Measurements from ENCODE around the gene RDH12.
"Not testable (repeated sequence)": the region's sequence is repeated elsewhere in the genome, so short reads cannot be mapped to it uniquely, and the experiment has no call there.

RDH12 gene

GRCh38 chr14:67701492-67701891 lies at the start of gene RDH12:
Gene RDH12 (plus strand): TSS chr14:67701886. CDS start chr14:67722643, 20,757 bp downstream.
- DNase-seq: not testable (repeated sequence)

GRCh38 chr14:67652189-67652588 lies 49.5 kb upstream of the RDH12 start:
- no peak for DNase-seq

DNA sequence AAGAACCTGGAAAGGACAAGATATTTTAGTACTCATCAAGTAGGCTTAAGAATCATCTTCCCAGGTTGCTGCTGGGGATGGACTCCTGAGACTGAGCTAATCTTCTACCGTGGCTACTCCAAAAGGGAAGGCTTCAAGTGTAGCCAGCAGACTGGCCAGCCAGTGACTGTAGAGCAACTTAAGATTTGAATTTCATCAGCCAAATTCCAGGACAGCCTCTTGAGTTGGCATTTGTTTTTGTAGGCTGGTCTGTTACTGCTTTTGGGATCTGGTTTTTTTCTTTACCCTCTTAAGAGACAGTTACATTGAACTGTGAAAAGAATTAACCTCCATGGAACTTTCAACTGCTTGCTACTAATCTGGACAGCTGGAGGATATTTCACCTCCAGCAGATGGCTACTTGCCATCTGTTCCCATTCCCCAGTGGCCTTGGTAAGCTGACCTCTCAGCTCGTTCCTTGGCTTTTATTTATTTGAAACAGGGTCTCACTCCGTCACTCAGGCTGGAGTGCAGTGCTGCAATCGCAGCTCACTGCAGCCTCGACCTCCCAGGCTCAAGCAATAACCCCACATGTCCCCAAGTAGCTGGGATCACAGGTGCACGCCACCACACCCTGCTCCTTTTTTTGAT lies 47.9 kb upstream of the RDH12 start:
- DNase-seq: no peak

GRCh38 chr14:67663633-67664032 lies 38.1 kb upstream of the RDH12 start:
- DNase-seq: no peak

- DNase-seq: no peak
Observed at GRCh38 chr14:67665868-67666267, 35.8 kb upstream of the RDH12 start.

DNA sequence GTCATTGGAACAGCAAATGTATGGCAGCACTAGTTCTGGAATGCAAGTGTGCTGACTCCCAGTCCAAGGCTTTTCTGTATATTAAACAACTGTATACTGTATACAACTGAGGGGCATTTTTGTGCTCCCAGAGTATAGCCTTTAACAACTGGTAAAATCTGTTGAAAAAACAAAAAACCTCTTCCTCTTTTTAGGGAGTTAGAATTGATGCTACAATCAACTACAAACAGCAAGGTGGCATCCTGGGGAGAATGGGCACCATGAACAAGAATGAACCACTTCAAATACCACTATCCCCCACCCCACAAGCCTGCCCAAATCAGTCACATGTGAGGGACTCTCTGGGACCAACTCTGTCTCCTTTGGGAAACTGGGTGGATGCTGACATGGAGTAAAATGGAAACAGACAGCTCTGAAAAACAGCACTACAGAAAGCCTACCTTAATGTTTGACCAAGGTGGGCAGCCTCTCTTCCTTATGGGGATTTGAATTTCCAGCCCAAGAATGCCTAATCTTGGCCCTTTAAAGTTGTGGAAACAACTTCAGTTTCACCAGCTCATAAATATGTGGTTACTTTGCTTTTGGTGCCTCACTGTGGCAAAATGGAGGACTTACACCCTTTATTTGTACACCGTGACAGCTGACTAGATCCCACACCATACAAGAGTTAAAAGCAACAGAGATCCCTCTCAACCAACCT lies 34.8 kb upstream of the RDH12 start:
- DNase-seq: no peak

- DNase-seq: no peak
Observed at GRCh38 chr14:67668559-67668958, 33.1 kb upstream of the RDH12 start.

- DNase-seq: no peak
Observed at GRCh38 chr14:67673451-67673850, 28.2 kb upstream of the RDH12 start.

- peak; percentile 67 to 71 for DNase-seq
Observed at GRCh38 chr14:67674139-67674479, 27.6 kb upstream of the RDH12 start.

DNA sequence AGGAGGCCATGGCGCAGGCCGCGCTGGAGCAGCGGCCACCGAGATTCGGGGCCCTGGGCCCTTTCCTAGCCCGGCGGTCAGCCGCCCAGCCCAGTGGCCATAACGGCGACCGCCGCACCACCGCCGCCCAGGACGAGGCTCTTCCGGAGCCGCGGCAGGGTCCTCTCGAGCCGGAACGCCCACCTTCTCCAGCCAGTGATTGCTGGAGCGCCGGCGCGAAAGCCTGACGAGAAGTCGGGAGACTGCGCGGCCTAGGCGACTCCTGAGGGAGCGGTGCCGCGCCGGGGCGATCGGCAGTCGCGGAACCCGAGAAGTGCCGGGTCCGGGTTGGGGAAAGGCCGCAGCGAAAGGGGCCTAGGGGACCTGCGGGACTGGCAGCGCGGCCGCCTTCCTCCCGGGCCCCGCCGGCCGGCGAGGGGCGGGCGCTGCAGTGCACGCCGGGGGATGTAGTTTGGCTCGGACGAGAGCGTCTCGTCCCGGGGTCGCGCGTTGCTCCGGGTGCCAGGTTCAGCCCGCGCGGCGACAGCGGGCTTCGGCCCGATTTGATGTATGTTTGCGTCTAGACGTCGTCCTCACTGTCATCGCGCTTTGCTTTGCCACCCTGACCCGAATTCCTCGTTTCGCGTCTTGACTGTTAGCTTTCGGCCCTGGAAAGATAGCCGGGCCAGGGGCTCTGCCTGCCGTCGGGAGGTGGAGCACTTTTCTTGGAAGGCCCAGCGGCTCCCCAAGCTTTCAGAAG lies 27.0 kb upstream of the RDH12 start, which contains the start of gene VTI1B:
Gene VTI1B, minus strand, starts transcription at position 153 of the 739 bp plus-strand sequence. Its CDS starts 143 bp downstream, at position 10.
- peak; percentile 77 to 79 for DNase-seq

GRCh38 chr14:67675219-67675582 lies 26.5 kb upstream of the RDH12 start:
- DNase-seq: no peak

- DNase-seq: no peak
Observed at GRCh38 chr14:67679006-67679405, 22.7 kb upstream of the RDH12 start.

DNA sequence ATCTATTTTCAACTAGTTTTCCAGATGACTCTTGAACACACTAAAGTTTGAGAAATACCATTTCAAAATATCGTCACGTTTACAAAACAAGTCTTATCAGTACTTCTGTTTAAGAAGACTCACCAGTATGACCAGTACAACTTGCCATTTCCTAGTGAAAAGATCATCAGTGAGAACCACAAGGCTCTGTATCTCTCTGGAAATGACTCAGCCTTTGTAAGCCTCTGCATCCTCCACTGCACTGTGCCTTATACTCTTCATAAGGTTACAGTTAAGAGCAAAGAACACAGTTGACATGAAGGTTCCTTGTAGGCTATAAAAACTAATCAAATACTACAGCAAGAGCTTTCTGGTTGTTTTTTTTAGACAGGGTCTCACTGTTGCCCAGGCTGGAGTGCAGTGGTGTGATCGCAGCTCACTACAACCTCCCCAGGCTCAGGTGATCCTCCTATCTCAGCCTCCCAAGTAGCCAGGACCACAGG lies 21.5 kb upstream of the RDH12 start:
- no peak for DNase-seq

- DNase-seq: no peak
Observed at GRCh38 chr14:67680941-67681340, 20.7 kb upstream of the RDH12 start.

DNA sequence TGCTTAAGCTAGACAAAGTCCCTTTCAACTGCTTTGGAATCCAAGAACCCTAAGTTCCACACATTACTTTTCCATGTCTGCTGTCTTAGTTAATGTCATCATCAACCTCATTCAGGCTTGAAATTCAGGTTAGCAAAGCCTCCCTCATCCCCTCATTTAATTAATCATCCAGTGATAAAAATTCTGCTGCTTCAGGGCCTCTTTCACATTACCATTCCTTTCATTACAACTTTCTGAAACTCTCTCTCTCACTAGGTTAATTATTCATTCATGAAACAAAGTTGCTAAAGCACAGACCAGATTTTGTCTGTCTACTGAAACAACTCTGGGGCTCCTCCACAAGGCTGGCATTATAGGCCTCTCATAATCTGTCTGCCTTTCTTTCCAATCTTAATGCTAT lies 17.8 kb upstream of the RDH12 start:
- no peak for DNase-seq

- no peak for DNase-seq
Observed at GRCh38 chr14:67690011-67690410, 11.7 kb upstream of the RDH12 start.

- peak; percentile 76 for DNase-seq
Observed at GRCh38 chr14:67694791-67695393, 6.8 kb upstream of the RDH12 start.

GRCh38 chr14:67695394-67695949 lies 6.2 kb upstream of the RDH12 start, which contains the start of gene RDH11:
Gene RDH11 (minus strand): TSS chr14:67695764. CDS start chr14:67695703, 61 bp downstream.
- peak; percentile 80 to 81 for DNase-seq

- no peak for DNase-seq
Observed at GRCh38 chr14:67697006-67697405, 4.7 kb upstream of the RDH12 start.

DNA sequence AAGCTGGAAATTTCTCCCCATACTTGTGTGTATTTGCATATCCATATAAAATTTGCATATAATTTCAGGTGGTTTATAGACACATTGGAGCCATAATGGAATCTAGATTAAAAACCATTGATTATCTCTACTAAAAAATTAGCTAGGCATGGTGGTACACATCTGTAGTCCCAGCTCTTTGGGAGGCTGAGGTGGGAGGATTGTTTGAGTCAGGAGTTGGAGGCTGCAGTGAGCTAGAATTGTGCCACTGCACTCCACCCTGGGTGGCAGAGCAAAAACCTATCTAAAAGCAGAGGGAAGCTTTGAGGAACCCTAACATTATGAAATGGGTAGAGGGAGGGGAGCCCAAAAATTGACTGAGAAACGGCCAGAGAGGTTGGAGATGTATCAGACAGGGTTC lies 3.5 kb upstream of the RDH12 start:
- DNase-seq: no peak

GRCh38 chr14:67703997-67704396 lies 2.3 kb downstream of the RDH12 start:
- no peak for DNase-seq

- DNase-seq: no peak
Observed at GRCh38 chr14:67704484-67705089, 2.9 kb downstream of the RDH12 start.

DNA sequence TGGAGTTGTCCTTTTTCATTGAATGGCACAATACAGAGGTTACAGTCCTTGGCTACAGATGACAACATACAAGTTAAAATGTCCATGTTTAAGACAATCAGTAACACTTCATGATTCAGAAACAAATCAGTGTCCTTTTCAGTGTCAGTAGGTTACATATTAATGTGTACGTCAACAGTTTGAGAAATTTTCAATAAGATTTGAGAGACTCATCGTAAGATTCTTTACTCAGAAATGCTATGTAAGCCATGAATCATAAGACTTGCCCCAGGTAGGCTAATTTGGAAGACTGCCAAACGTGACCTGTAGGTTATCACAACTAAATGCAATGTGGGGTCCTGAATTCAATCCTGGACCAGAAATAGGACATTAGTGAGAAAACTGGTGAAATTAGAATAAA lies 3.5 kb downstream of the RDH12 start:
- no peak for DNase-seq

Data from stimulated activated CD4-positive, alpha-beta T cell treated with anti-CD3 and anti-CD28 coated beads, Interleukin-2, amount 100 ng/mL, for 24 hours (primary cell).